Ovary (tissue), 3 donors: Measurements from ENCODE around the gene BTBD17.

Source experiments
- CTCF ChIP-seq, 3 donors: fragments of 450-650 bp in 2 of 3; fragments of 200-600 bp in 1 of 3; IDR thresholded peaks; one replicate each; pipeline versions ENCODE4 v1.5.1 to v1.8.0; 2016 to 2022; ENCODE audit warnings: antibody characterized with exemption in 3 of 3, mild to moderate bottlenecking in 1 of 3
- EP300 ChIP-seq: sonication (generic); formaldehyde crosslinking; IDR thresholded peaks from one replicate; pipeline ENCODE4 v1.6.1; 2017; ENCODE audit warnings: antibody characterized with exemption
- POLR2A ChIP-seq: fragments of 450-650 bp; IDR thresholded peaks from one replicate; pipeline ENCODE4 v1.6.1; 2017; ENCODE audit warnings: antibody characterized with exemption, mild to moderate bottlenecking, moderate library complexity
- donor health status: DM: no; HTN: no; CAD: no.

- TF ChIP-seq EP300 (no peak), CTCF (IDR thresholded peaks at IDR 0.05) (no peak), POLR2A (no peak)
These were observed 42.5 kb upstream of the BTBD17 start for GRCh38 chr17:74404218-74404617.
